Measurements from ENCODE around the gene NFAM1. TPM values are rescaled to one million over a fixed set of nuclear protein-coding genes. Genes with fewer than 3 reads are reported as not detected.

The NFAM1 gene
- polyA plus RNA-seq, 4 donors: 0.22 to 1.9 (median 0.98) TPM

- no peak for FAIRE-seq
- no peak overlapping the region for H3K4me3 ChIP-seq (ENCODE audit: low read depth in 1 of 3, low read length in 3 of 3)
- peaks cover 0 to 4% (median 0%) of the 10 kb centered on the region in 3 donors for H3K36me3 ChIP-seq (ENCODE audit: control insufficient read depth in 3 of 3, insufficient read depth in 2 of 3, low read depth in 1 of 3, low read length in 3 of 3)
- 42 to 74% (median 47%) methylated on average over 8 of the region's 8 CpGs for WGBS, 3 donors
- no peaks in the 10 kb centered on the region for H3K27me3 ChIP-seq (ENCODE audit: control insufficient read depth in 3 of 3, insufficient read depth in 3 of 3, low read length in 3 of 3)
- H3K4me1 ChIP-seq (ENCODE audit: control insufficient read depth in 3 of 3, insufficient read depth in 2 of 3, low read depth in 1 of 3, low read length in 2 of 3): no peaks in the 10 kb centered on the region
- no peak for DNase-seq
- H3K27ac ChIP-seq (ENCODE audit: low read depth in 1 of 3, low read length in 2 of 3): no peak overlapping the region
- no peaks in the 10 kb centered on the region for H3K9me3 ChIP-seq (ENCODE audit: control insufficient read depth in 2 of 2, insufficient read depth in 1 of 2, low read depth in 1 of 2, low read length in 1 of 2)
Measured at GRCh38 chr22:42357634-42358296, 74.4 kb downstream of the NFAM1 start.

GRCh38 chr22:42357221-42357620, 75.0 kb downstream of the NFAM1 start:
- H3K9me3 ChIP-seq (ENCODE audit: control insufficient read depth in 2 of 2, insufficient read depth in 1 of 2, low read depth in 1 of 2, low read length in 1 of 2): no peaks in the 10 kb centered on the region
- no peaks in the 10 kb centered on the region for H3K27me3 ChIP-seq (ENCODE audit: control insufficient read depth in 3 of 3, insufficient read depth in 3 of 3, low read length in 3 of 3)
- no peak for FAIRE-seq
- WGBS, 3 donors: 92 to 95% (median 93%) methylated on average over 3 of the region's 3 CpGs
- H3K4me1 ChIP-seq (ENCODE audit: control insufficient read depth in 3 of 3, insufficient read depth in 2 of 3, low read depth in 1 of 3, low read length in 2 of 3): no peaks in the 10 kb centered on the region
- no peak overlapping the region for H3K27ac ChIP-seq (ENCODE audit: low read depth in 1 of 3, low read length in 2 of 3)
- no peak overlapping the region for H3K4me3 ChIP-seq (ENCODE audit: low read depth in 1 of 3, low read length in 3 of 3)
- peaks cover 0 to 4% (median 0%) of the 10 kb centered on the region in 3 donors for H3K36me3 ChIP-seq (ENCODE audit: control insufficient read depth in 3 of 3, insufficient read depth in 2 of 3, low read depth in 1 of 3, low read length in 3 of 3)
- no peak for DNase-seq

- Histone ChIP-seq H3K9me3 (ENCODE audit: control insufficient read depth in 2 of 2, insufficient read depth in 1 of 2, low read depth in 1 of 2, low read length in 1 of 2) (no peaks in the 10 kb centered on the region), H3K4me1 (ENCODE audit: control insufficient read depth in 3 of 3, insufficient read depth in 2 of 3, low read depth in 1 of 3, low read length in 2 of 3) (no peaks in the 10 kb centered on the region), H3K36me3 (ENCODE audit: control insufficient read depth in 3 of 3, insufficient read depth in 2 of 3, low read depth in 1 of 3, low read length in 3 of 3) (no peaks in the 10 kb centered on the region), H3K4me3 (ENCODE audit: low read depth in 1 of 3, low read length in 3 of 3) (no peak overlapping the region), H3K27me3 (ENCODE audit: control insufficient read depth in 3 of 3, insufficient read depth in 3 of 3, low read length in 3 of 3) (no peaks in the 10 kb centered on the region), H3K27ac (ENCODE audit: low read depth in 1 of 3, low read length in 2 of 3) (no peak overlapping the region)
- no peak for DNase-seq
- WGBS, 3 donors: 87 to 90% (median 90%) methylated on average over 7 of the region's 7 CpGs
- FAIRE-seq: no peak
Measured at GRCh38 chr22:42356533-42356932, 75.7 kb downstream of the NFAM1 start.

GRCh38 chr22:42353883-42354727, 78.1 kb downstream of the NFAM1 start:
- Histone ChIP-seq H3K27me3 (ENCODE audit: control insufficient read depth in 3 of 3, insufficient read depth in 3 of 3, low read length in 3 of 3) (no peaks in the 10 kb centered on the region), H3K27ac (ENCODE audit: low read depth in 1 of 3, low read length in 2 of 3) (no peak overlapping the region), H3K4me3 (ENCODE audit: low read depth in 1 of 3, low read length in 3 of 3) (no peak overlapping the region), H3K9me3 (ENCODE audit: control insufficient read depth in 2 of 2, insufficient read depth in 1 of 2, low read depth in 1 of 2, low read length in 1 of 2) (no peaks in the 10 kb centered on the region), H3K36me3 (ENCODE audit: control insufficient read depth in 3 of 3, insufficient read depth in 2 of 3, low read depth in 1 of 3, low read length in 3 of 3) (no peaks in the 10 kb centered on the region), H3K4me1 (ENCODE audit: control insufficient read depth in 3 of 3, insufficient read depth in 2 of 3, low read depth in 1 of 3, low read length in 2 of 3) (no peaks in the 10 kb centered on the region)
- 68 to 84% (median 81%) methylated on average over 9 to 10 of the region's 10 CpGs for WGBS, 3 donors
- FAIRE-seq (no peak), DNase-seq (no peak)

GRCh38 chr22:42350373-42350772, 81.8 kb downstream of the NFAM1 start:
- H3K4me1 ChIP-seq (ENCODE audit: control insufficient read depth in 3 of 3, insufficient read depth in 2 of 3, low read depth in 1 of 3, low read length in 2 of 3): no peaks in the 10 kb centered on the region
- H3K4me3 ChIP-seq (ENCODE audit: low read depth in 1 of 3, low read length in 3 of 3): no peak overlapping the region
- no peaks in the 10 kb centered on the region for H3K27me3 ChIP-seq (ENCODE audit: control insufficient read depth in 3 of 3, insufficient read depth in 3 of 3, low read length in 3 of 3)
- H3K9me3 ChIP-seq (ENCODE audit: control insufficient read depth in 2 of 2, insufficient read depth in 1 of 2, low read depth in 1 of 2, low read length in 1 of 2): no peaks in the 10 kb centered on the region
- 94 to 96% (median 95%) methylated on average over 4 of the region's 4 CpGs for WGBS, 3 donors
- H3K27ac ChIP-seq (ENCODE audit: low read depth in 1 of 3, low read length in 2 of 3): no peak overlapping the region
- no peaks in the 10 kb centered on the region for H3K36me3 ChIP-seq (ENCODE audit: control insufficient read depth in 3 of 3, insufficient read depth in 2 of 3, low read depth in 1 of 3, low read length in 3 of 3)
- DNase-seq (no peak), FAIRE-seq (no peak)

- Histone ChIP-seq H3K4me1 (ENCODE audit: control insufficient read depth in 3 of 3, insufficient read depth in 2 of 3, low read depth in 1 of 3, low read length in 2 of 3) (no peaks in the 10 kb centered on the region), H3K36me3 (ENCODE audit: control insufficient read depth in 3 of 3, insufficient read depth in 2 of 3, low read depth in 1 of 3, low read length in 3 of 3) (no peaks in the 10 kb centered on the region), H3K4me3 (ENCODE audit: low read depth in 1 of 3, low read length in 3 of 3) (no peak overlapping the region), H3K27me3 (ENCODE audit: control insufficient read depth in 3 of 3, insufficient read depth in 3 of 3, low read length in 3 of 3) (no peaks in the 10 kb centered on the region), H3K9me3 (ENCODE audit: control insufficient read depth in 2 of 2, insufficient read depth in 1 of 2, low read depth in 1 of 2, low read length in 1 of 2) (no peaks in the 10 kb centered on the region), H3K27ac (ENCODE audit: low read depth in 1 of 3, low read length in 2 of 3) (no peak overlapping the region)
- no peak for FAIRE-seq
- 71 to 84% (median 72%) methylated on average over 27 of the region's 27 CpGs for WGBS, 3 donors
- no peak for DNase-seq
Measured at GRCh38 chr22:42347281-42347824, 84.8 kb downstream of the NFAM1 start.

GRCh38 chr22:42346722-42347121, 85.5 kb downstream of the NFAM1 start:
- 82 to 86% (median 82%) methylated on average over 8 of the region's 8 CpGs for WGBS, 3 donors
- Histone ChIP-seq H3K4me3 (ENCODE audit: low read depth in 1 of 3, low read length in 3 of 3) (no peak overlapping the region), H3K9me3 (ENCODE audit: control insufficient read depth in 2 of 2, insufficient read depth in 1 of 2, low read depth in 1 of 2, low read length in 1 of 2) (no peaks in the 10 kb centered on the region), H3K4me1 (ENCODE audit: control insufficient read depth in 3 of 3, insufficient read depth in 2 of 3, low read depth in 1 of 3, low read length in 2 of 3) (no peaks in the 10 kb centered on the region), H3K27ac (ENCODE audit: low read depth in 1 of 3, low read length in 2 of 3) (no peak overlapping the region), H3K27me3 (ENCODE audit: control insufficient read depth in 3 of 3, insufficient read depth in 3 of 3, low read length in 3 of 3) (no peaks in the 10 kb centered on the region), H3K36me3 (ENCODE audit: control insufficient read depth in 3 of 3, insufficient read depth in 2 of 3, low read depth in 1 of 3, low read length in 3 of 3) (no peaks in the 10 kb centered on the region)
- FAIRE-seq (no peak), DNase-seq (no peak)

- Histone ChIP-seq H3K4me3 (ENCODE audit: low read depth in 1 of 3, low read length in 3 of 3) (no peak overlapping the region), H3K36me3 (ENCODE audit: control insufficient read depth in 3 of 3, insufficient read depth in 2 of 3, low read depth in 1 of 3, low read length in 3 of 3) (no peaks in the 10 kb centered on the region), H3K27ac (ENCODE audit: low read depth in 1 of 3, low read length in 2 of 3) (no peak overlapping the region), H3K27me3 (ENCODE audit: control insufficient read depth in 3 of 3, insufficient read depth in 3 of 3, low read length in 3 of 3) (peaks cover 0 to 5% (median 0%) of the 10 kb centered on the region in 3 donors), H3K4me1 (ENCODE audit: control insufficient read depth in 3 of 3, insufficient read depth in 2 of 3, low read depth in 1 of 3, low read length in 2 of 3) (peaks cover 0 to 7% (median 0%) of the 10 kb centered on the region in 3 donors), H3K9me3 (ENCODE audit: control insufficient read depth in 2 of 2, insufficient read depth in 1 of 2, low read depth in 1 of 2, low read length in 1 of 2) (no peaks in the 10 kb centered on the region)
- whole genome bisulfite sequencing, 3 donors: 76 to 86% (median 85%) methylated on average over 4 of the region's 4 CpGs
- FAIRE-seq (no peak), DNase-seq (no peak)
Measured at GRCh38 chr22:42345458-42345857, 86.7 kb downstream of the NFAM1 start.

Measured in small intestine (tissue), 7 donors.